ENCODE results near the gene COQ8A. TPM values are rescaled to one million over a fixed set of nuclear protein-coding genes. Genes with fewer than 3 reads are reported as not detected.

COQ8A gene
- total RNA-seq, 1 donor from 2014 or later = 8.2 TPM

GRCh38 chr1:226960256-226960655 is 20.2 kb downstream of the COQ8A start:
- Mint-ChIP-seq H3K36me3 (ENCODE audit: low read depth) (peaks cover 3% of the 10 kb centered on the region), H3K9me3 (peaks cover 3% of the 10 kb centered on the region), H3K27ac (ENCODE audit: unreplicated experiment) (no peak overlapping the region), H3K27me3 (ENCODE audit: low read depth) (no peaks in the 10 kb centered on the region), H3K4me1 (no peaks in the 10 kb centered on the region), H3K4me3 (no peak overlapping the region)
- no peak for DNase-seq (ENCODE audit: low read depth, low spot score)
- TF ChIP-seq, protein P1, sequence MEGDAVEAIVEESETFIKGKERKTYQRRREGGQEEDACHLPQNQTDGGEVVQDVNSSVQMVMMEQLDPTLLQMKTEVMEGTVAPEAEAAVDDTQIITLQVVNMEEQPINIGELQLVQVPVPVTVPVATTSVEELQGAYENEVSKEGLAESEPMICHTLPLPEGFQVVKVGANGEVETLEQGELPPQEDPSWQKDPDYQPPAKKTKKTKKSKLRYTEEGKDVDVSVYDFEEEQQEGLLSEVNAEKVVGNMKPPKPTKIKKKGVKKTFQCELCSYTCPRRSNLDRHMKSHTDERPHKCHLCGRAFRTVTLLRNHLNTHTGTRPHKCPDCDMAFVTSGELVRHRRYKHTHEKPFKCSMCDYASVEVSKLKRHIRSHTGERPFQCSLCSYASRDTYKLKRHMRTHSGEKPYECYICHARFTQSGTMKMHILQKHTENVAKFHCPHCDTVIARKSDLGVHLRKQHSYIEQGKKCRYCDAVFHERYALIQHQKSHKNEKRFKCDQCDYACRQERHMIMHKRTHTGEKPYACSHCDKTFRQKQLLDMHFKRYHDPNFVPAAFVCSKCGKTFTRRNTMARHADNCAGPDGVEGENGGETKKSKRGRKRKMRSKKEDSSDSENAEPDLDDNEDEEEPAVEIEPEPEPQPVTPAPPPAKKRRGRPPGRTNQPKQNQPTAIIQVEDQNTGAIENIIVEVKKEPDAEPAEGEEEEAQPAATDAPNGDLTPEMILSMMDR (conservative IDR thresholded peaks at IDR 0.05) = no peak

GRCh38 chr1:226960944-226961765 is 21.1 kb downstream of the COQ8A start:
- H3K4me3 Mint-ChIP-seq = no peak overlapping the region
- H3K4me1 Mint-ChIP-seq = no peaks in the 10 kb centered on the region
- no peaks in the 10 kb centered on the region for H3K27me3 Mint-ChIP-seq (ENCODE audit: low read depth)
- peaks cover 3% of the 10 kb centered on the region for H3K36me3 Mint-ChIP-seq (ENCODE audit: low read depth)
- H3K9me3 Mint-ChIP-seq = peaks cover 3% of the 10 kb centered on the region
- TF ChIP-seq, protein P1 (conservative IDR thresholded peaks at IDR 0.05) = no peak
- no peak overlapping the region for H3K27ac Mint-ChIP-seq (ENCODE audit: unreplicated experiment)
- DNase-seq (ENCODE audit: low read depth, low spot score) = no peak

DNA sequence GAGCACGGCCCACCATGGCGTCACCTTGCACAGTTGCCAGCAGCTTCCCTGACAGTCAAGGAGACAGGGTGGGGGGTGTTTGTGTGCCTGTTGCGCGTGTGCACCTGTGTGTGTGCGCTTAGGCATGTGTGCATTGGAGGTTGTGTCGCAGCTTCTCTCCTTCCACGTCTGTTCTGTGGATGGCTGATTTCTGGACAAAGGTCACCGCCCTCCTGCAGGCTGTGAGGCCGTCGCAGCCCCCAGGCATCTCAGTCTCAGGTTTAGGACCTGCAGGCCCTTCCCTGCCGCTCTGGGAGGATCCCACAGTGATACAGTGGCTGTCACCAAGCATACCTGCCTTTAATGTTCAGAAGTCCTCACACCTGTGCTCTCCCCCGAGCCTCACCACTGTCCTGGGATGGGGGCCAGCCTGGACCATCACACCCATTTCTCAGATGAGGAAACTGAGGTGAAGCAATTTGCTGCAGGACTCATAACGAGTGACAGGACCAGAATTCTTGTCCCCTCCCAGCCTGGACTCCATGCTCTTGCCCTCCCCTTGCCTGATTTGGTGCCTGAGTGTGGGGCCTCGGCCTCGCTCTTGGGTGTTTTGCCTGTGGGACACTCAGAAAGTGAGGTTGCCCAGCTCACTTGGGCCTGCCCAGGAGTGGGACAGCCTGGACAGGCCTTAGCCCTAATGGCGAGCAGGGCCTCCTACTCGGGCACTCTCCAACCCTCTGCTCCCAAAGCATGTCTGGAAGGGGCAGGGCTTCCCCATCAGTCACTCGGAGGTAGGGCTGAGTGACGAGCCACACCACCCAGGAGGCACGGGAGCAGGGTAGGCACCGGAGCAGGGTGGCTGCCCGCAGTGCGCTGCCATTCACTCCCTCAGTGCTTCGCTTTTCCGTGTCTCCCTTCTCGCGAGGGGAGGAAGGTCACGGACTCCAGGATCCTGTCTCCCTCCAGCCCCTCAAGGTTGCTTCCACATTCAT is 22.6 kb downstream of the COQ8A start:
- TF ChIP-seq, protein P1 (conservative IDR thresholded peaks at IDR 0.05) = no peak
- DNase-seq (ENCODE audit: low read depth, low spot score) = no peak
- no peaks in the 10 kb centered on the region for H3K27me3 Mint-ChIP-seq (ENCODE audit: low read depth)
- no peak overlapping the region for H3K4me3 Mint-ChIP-seq
- peaks cover 3% of the 10 kb centered on the region for H3K36me3 Mint-ChIP-seq (ENCODE audit: low read depth)
- no peaks in the 10 kb centered on the region for H3K4me1 Mint-ChIP-seq
- no peak overlapping the region for H3K27ac Mint-ChIP-seq (ENCODE audit: unreplicated experiment)
- H3K9me3 Mint-ChIP-seq = peaks cover 3% of the 10 kb centered on the region

DNA sequence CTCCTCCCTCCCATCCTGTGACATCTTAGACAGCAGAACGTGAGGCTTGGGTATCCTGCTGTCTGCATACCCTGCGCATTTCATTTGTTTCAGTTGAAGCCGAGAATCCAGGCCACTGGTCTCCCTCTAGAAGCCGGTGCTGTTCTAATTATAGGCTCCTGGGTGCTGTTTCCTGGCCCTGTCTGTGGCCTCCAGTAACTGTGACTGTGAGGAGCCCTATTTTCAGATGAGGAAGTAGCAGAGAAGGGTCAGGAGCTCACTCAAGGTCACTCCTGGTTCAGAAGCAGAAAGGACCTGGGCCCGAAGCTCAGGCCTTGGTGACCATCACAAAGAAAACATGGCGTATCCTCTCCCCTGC is 24.0 kb downstream of the COQ8A start:
- no peak for DNase-seq (ENCODE audit: low read depth, low spot score)
- Mint-ChIP-seq H3K4me1 (no peaks in the 10 kb centered on the region), H3K27me3 (ENCODE audit: low read depth) (no peaks in the 10 kb centered on the region), H3K27ac (ENCODE audit: unreplicated experiment) (no peak overlapping the region), H3K4me3 (no peak overlapping the region), H3K36me3 (ENCODE audit: low read depth) (peaks cover under 1% of the 10 kb centered on the region), H3K9me3 (no peaks in the 10 kb centered on the region)
- TF ChIP-seq, protein P1 (conservative IDR thresholded peaks at IDR 0.05) = no peak

- H3K36me3 Mint-ChIP-seq (ENCODE audit: low read depth) = no peaks in the 10 kb centered on the region
- H3K9me3 Mint-ChIP-seq = no peaks in the 10 kb centered on the region
- H3K4me3 Mint-ChIP-seq = no peak overlapping the region
- no peak overlapping the region for H3K27ac Mint-ChIP-seq (ENCODE audit: unreplicated experiment)
- no peaks in the 10 kb centered on the region for H3K4me1 Mint-ChIP-seq
- TF ChIP-seq, protein P1 (conservative IDR thresholded peaks at IDR 0.05) = no peak
- DNase-seq (ENCODE audit: low read depth, low spot score) = no peak
- H3K27me3 Mint-ChIP-seq (ENCODE audit: low read depth) = no peaks in the 10 kb centered on the region
These were observed 24.8 kb downstream of the COQ8A start for GRCh38 chr1:226964611-226965486.

Measured in neural crest cell (in vitro differentiated cells).